C1 segment of cervical spinal cord (tissue), 14 donors: Measurements from ENCODE around the gene MYH9.
"Not testable (repeated sequence)": the region's sequence is repeated elsewhere in the genome, so short reads cannot be mapped to it uniquely, and the experiment has no call there.

Experiments used
- DNase-seq, 14 donors: peaks; one replicate each; lab custom pipeline; 2025; lab: John Stamatoyannopoulos, UW

Gene MYH9

GRCh38 chr22:36279219-36279666 is 108.5 kb downstream of the MYH9 start:
- DNase-seq, result no peak

GRCh38 chr22:36277482-36278291 is 110.1 kb downstream of the MYH9 start:
- DNase-seq, result peak in 10 of 14 donors; percentile 5 to 42 (median 17)

GRCh38 chr22:36274531-36274930 is 113.2 kb downstream of the MYH9 start:
- DNase-seq, result no peak

- not testable (repeated sequence) for DNase-seq
Measured at GRCh38 chr22:36271951-36272350, 115.8 kb downstream of the MYH9 start.

DNA sequence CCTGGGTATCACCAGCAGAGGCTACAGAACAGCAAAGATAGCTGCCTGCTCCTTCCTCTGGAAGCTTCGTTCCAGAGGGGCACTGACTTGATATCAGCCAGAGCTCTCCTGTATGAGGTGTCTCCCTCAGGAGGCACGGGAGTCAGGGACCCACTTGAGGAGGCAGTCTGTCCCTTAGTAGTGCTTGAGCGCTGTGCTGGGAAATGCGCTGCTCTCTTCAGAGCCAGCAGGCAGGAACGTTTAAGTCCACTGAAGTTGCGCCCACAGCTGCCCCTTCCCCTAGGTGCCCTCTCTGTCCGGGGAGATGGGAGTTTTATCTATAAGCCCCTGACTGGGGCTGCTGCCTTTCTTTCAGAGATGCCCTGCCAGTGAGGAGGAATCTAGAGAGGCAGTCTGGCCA is 116.5 kb downstream of the MYH9 start:
- not testable (repeated sequence) for DNase-seq

- DNase-seq, result no peak
Measured at GRCh38 chr22:36267896-36268485, 119.8 kb downstream of the MYH9 start.

- DNase-seq, result no peak
Measured at GRCh38 chr22:36267058-36267457, 120.7 kb downstream of the MYH9 start.

- not testable (repeated sequence) for DNase-seq
Measured at GRCh38 chr22:36263886-36264664, 123.7 kb downstream of the MYH9 start.

GRCh38 chr22:36263216-36263673 is 124.5 kb downstream of the MYH9 start:
- DNase-seq, result not testable (repeated sequence)

DNA sequence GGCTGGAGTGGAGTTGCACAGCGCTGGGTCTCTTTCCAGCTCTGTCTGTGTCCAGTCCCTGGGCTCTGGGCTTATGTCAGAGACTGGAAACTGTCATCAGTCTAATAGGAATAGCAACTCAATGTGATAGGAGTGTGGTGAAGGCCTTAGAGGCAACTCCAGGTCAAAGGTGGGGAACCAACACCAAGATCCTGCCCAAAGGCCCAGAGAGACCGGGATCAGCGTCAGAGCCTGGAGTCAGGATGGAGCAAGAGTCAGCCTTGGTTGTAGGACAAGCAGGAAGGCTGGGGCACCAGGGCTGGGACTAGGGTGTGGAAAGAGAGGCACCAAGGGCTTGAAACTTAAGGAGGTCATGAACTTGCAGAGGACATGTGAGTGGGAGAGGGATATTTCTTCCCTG is 125.5 kb downstream of the MYH9 start:
- DNase-seq, result not testable (repeated sequence)

DNA sequence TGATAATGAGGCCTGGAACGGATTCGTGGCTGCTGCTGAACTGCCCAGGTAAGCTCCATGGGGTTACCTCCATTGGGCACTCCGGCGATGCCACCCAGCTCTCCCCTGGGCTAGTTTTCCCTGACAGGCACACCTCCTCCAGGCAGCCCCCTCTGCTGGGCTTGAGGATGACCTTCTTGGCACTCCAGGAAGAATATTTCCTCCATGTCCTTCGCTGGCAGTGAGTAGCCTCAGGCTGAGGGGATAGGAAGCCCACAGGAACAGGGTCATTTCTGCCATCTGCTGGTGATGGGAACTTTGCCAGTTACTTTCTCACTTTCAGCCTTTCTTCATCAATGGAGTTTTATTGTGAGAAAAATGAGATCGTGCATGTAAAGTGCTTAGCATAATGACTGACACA is 126.1 kb downstream of the MYH9 start:
- not testable (repeated sequence) for DNase-seq

- no peak for DNase-seq
Measured at GRCh38 chr22:36259615-36260300, 128.0 kb downstream of the MYH9 start.

DNA sequence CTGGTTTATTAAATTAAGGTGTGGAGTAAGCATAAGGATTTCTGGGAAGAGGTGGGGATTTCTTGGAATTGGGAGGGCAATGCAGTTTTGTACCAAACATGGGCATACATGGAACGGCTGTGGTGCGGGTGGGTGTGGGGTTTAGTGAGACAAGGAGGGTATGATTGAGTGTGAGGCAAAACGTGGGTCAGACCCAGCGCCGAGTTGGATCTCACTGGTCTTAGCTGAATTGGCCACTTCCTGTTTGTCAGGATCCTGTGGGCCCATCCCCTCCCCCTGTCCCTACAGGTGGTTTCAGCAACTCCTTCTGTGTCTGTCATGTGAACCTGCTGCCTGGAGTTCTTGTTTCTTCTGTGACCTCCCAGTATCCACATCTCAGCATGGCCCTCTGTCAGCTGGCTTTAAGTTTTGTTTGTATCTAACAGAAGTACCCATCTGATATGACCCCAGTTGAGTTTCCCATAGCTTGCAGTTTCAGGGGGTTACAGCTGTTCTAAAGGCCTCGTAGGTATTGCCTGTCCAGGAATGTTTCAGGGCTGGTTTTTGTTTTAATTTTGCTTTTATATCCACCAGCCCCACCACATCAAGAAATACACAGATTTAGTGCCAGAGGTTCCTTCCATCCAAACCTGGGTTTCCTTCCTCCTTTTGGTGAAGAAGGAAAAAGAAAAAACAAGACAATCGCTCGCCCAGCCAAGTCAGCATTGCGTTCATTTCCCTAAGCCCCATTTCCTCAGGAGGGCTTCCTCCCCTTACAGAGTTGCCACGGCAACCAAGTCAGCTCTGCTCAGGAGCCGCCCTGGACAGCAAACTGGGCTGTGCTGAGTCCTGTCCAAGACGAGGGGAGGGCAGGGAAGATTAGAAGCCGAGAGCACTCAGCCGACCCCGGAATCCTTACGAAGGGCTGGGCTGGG is 128.8 kb downstream of the MYH9 start:
- peak in 1 of 14 donors; percentile 26 for DNase-seq

GRCh38 chr22:36257948-36258670 is 129.7 kb downstream of the MYH9 start:
- DNase-seq, result no peak

GRCh38 chr22:36257308-36257707 is 130.5 kb downstream of the MYH9 start:
- DNase-seq, result no peak

- DNase-seq, result no peak
Measured at GRCh38 chr22:36256478-36256877, 131.3 kb downstream of the MYH9 start.

- DNase-seq, result not testable (repeated sequence)
Measured at GRCh38 chr22:36255572-36255971, 132.2 kb downstream of the MYH9 start.

DNA sequence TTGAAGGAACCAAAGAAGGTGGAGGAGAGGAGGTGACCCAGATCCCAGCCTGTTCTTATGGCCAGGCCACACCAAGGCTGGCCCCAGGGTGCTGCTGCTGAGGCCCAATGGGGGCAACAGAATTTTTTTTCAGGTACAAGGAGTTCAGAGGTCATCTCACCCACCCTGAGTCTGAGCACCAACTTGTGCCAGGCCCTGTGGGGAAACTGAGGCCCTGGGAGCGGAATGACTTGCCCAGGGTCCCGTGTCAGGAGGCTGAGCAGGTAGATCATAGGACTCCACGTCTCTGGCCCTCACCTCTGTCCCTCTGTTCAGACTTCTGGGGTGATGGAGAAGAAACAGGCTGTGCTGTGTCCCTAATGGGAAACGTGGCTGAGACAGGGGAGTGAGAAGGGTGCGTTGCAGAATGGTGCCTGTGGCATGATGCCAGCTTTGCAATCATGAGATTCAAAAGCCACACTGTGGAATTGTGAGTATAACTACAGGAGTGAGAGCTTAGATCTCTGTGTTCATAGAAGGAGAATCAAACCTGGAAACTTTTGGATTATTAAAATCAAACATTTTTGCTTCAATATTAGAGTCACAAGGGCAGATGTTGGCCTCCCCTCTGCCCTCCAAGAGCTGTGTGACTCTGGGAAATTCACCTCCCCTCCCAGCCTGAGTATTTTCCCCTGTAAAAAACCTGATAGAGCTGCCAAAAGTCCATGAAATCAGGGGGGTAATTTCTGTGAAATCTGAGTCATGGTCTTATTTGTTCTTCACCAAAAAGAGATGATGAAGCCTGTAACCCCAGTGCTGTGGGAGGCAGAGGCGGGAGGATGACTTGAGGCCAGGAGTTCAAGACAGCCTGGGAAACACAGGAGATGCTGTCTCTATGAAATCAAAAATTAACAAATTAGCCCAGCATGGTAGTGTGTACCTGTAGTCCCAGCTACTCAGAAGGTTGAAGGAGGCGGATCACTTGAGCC is 134.0 kb downstream of the MYH9 start:
- peak in 1 of 14 donors; percentile 32 for DNase-seq
